Heart left ventricle (tissue), 16 donors: ENCODE measurements around the gene SUCO. TPM values are rescaled to one million over a fixed set of nuclear protein-coding genes. Genes with fewer than 3 reads are reported as not detected.

Experiments
- ATAC-seq, 4 donors: fragments of 200-7000 bp; cut with Tn5 transposase; one replicate each; pipeline ENCODE4 v1.9.1; 2020 to 2022; ENCODE audit warnings: moderate library complexity in 4 of 4, mild to moderate bottlenecking in 3 of 4, moderate number of reproducible peaks in 1 of 4
- DNase-seq, 5 donors: peaks; one replicate each; pipeline ENCODE4 v3.0.0-alpha.2; 2020
- H3K27ac ChIP-seq, 12 donors: fragments of 200-600 bp; sonication (generic) in 4 of 12; one replicate each; pipeline versions ENCODE4 v1.5.0 to v1.8.0; 2016 to 2022; ENCODE audit warnings: mild to moderate bottlenecking in 2 of 12
- H3K27me3 ChIP-seq, 9 donors: fragments of 200-600 bp; sonication (generic) in 2 of 9; one replicate each; pipeline versions ENCODE4 v1.5.1 to v1.8.0; 2016 to 2022; ENCODE audit warnings: mild to moderate bottlenecking in 3 of 9
- H3K36me3 ChIP-seq, 9 donors: fragments of 200-600 bp; sonication (generic) in 2 of 9; one replicate each; pipeline versions ENCODE4 v1.5.0 to v1.8.0; 2018 to 2022; ENCODE audit warnings: mild to moderate bottlenecking in 2 of 9
- H3K4me1 ChIP-seq, 12 donors: fragments of 200-600 bp; sonication (generic) in 4 of 12; one replicate each; pipeline versions ENCODE4 v1.5.0 to v1.8.0; 2016 to 2022; ENCODE audit warnings: mild to moderate bottlenecking in 3 of 12
- H3K4me3 ChIP-seq, 12 donors: fragments of 200-600 bp; sonication (generic) in 4 of 12; one replicate each; pipeline versions ENCODE4 v1.5.0 to v1.8.0; 2017 to 2022; ENCODE audit warnings: mild to moderate bottlenecking in 9 of 12, moderate library complexity in 4 of 12
- H3K9me3 ChIP-seq, 12 donors: fragments of 200-600 bp; sonication (generic) in 4 of 12; one replicate each; pipeline versions ENCODE4 v1.5.0 to v1.8.0; 2016 to 2022; ENCODE audit warnings: mild to moderate bottlenecking in 1 of 12
- CTCF ChIP-seq, 12 donors: fragments of 200-600 bp; sonication (generic) in 4 of 12; IDR thresholded peaks; one replicate each; pipeline versions ENCODE4 v1.5.0 to v1.8.0; 2018 to 2022; ENCODE audit warnings: antibody characterized with exemption in 12 of 12, mild to moderate bottlenecking in 5 of 12
- POLR2A ChIP-seq, 2 donors: fragments of 450-650 bp; IDR thresholded peaks; one replicate each; pipeline ENCODE4 v1.6.1; 2017; ENCODE audit warnings: antibody characterized with exemption in 2 of 2, mild to moderate bottlenecking in 2 of 2, moderate library complexity in 2 of 2
- WGBS, 4 donors: extraction: QIAGEN DNeasy Blood & Tissue Kit in 2 of 4; methylation state at CpG; one replicate each; pipeline versions ENCODE4 v1.1.5 to v1.1.7; 2013 to 2018; 5-methylcytosine and 5-hydroxymethylcytosine counted together
- intact Hi-C, 10 donors: fragments of 100-400 bp; cut with DNase I; formaldehyde crosslinking; loops; one replicate each; pipeline versions ENCODE4 v1.11.1 to v1.14.2; 2022
- polyA plus RNA-seq, 2 donors: library from polyadenylated mRNA; stranded (reverse); fragments of 200-250 nt; gene quantifications; one replicate each; pipeline ENCODE4 v1.2.3, GENCODE V29; 2013
- total RNA-seq, 9 donors: library from RNA; depleted of rRNA in 2 of 9; stranded (reverse); fragments of >200 nt in 2 of 9; fragmentation: NEBNext Ultra II Directional in 3 of 9; extraction: Animal tissue kit (Norgen Biotek cat#: 25700) in 3 of 9; gene quantifications; one replicate each; pipeline versions ENCODE4 v1.1.0 to v1.2.4, GENCODE V29; 2016 to 2023
- donor health status: ischemic (EF 13 %, LVEDD 7.1; RV severe dilation, severe dysfunction).
- donor health status: healthy with polysubstance abuse.
- donor health status: DM: no; HTN: yes; CAD: no.
- donor health status: DM: no; HTN: no; CAD: no.
- donor health status: ischemic (EF 25% LVEDD 6.9; RV normal size, moderate dysfunction).
- donor health status: ischemic (EF 25% LVEDD 5.7; RV mildly dilated, moderate dysfunction).
- donor health status: healthy.
- donor health status: DM: yes; HTN: yes; CAD: no.
- donor health status: ischemic (EF 35%, LVEDD 5.7; RV mildly dilated, moderate dysfunction).
- donor health status: nonischemic (EF 11% LVEDD 7.7; RV severe dilation, severe dysfunction).
- donor health status: DM: yes; HTN: yes; CAD: no.
- donor health status: PGD.
- donor health status: ischemic (EF 29% LVEDD 5.4; RV normal size, mild dysfunction).
- donor health status: nonischemic (EF 23%, LVEDD 6.1; RV moderate dilation, normal function).

SUCO gene
- total and polyA plus RNA-seq, 11 donors = 6.7 to 33.4 (median 23.7) TPM

- H3K36me3 ChIP-seq = peaks cover 0 to 65% (median 43%) of the 10 kb centered on the region in 9 donors
- 97 to 100% (median 99%) methylated on average over 1 of the region's 1 CpG for WGBS, 4 donors
- ATAC-seq = no peak
Observed at GRCh38 chr1:172557270-172557669, 24.3 kb downstream of the SUCO start.

GRCh38 chr1:172559572-172560210, 26.7 kb downstream of the SUCO start:
- no peak overlapping the region for H3K27ac ChIP-seq
- DNase-seq (no peak), ATAC-seq (no peak)
- intact Hi-C loops = no loop called here
- WGBS, 4 donors = 76 to 83% (median 77%) methylated on average over 4 of the region's 4 CpGs
- no peaks in the 10 kb centered on the region for H3K27me3 ChIP-seq
- H3K36me3 ChIP-seq = peaks cover 0 to 79% (median 62%) of the 10 kb centered on the region in 9 donors
- H3K4me3 ChIP-seq = no peak overlapping the region
- H3K4me1 ChIP-seq = no peaks in the 10 kb centered on the region
- no peaks in the 10 kb centered on the region for H3K9me3 ChIP-seq
- TF ChIP-seq CTCF (IDR thresholded peaks at IDR 0.05) (no peak), POLR2A (IDR thresholded peaks at IDR 0.05) (no peak)

More at GRCh38 chr1:172557270-172557669, 24.3 kb downstream of the SUCO start:
- no peak for TF ChIP-seq CTCF (IDR thresholded peaks at IDR 0.05)
- TF ChIP-seq POLR2A (IDR thresholded peaks at IDR 0.05) = no peak
- no peak for DNase-seq
- intact Hi-C loops = no loop called here
- Histone ChIP-seq H3K27me3 (no peaks in the 10 kb centered on the region), H3K4me1 (no peaks in the 10 kb centered on the region), H3K27ac (no peak overlapping the region), H3K9me3 (no peaks in the 10 kb centered on the region), H3K4me3 (no peak overlapping the region)

GRCh38 chr1:172561252-172561651, 28.3 kb downstream of the SUCO start:
- Histone ChIP-seq H3K9me3 (no peaks in the 10 kb centered on the region), H3K27me3 (no peaks in the 10 kb centered on the region), H3K36me3 (peaks cover 0 to 85% (median 69%) of the 10 kb centered on the region in 9 donors), H3K4me3 (no peak overlapping the region), H3K27ac (no peak overlapping the region), H3K4me1 (no peaks in the 10 kb centered on the region)
- DNase-seq (no peak), ATAC-seq (no peak)
- no peak for TF ChIP-seq CTCF (IDR thresholded peaks at IDR 0.05)
- no peak for TF ChIP-seq POLR2A (IDR thresholded peaks at IDR 0.05)
- 95 to 100% (median 99%) methylated on average over 3 of the region's 3 CpGs for WGBS, 4 donors
- intact Hi-C loops = no loop called here

GRCh38 chr1:172566196-172566997, 33.4 kb downstream of the SUCO start:
- H3K4me1 ChIP-seq = no peaks in the 10 kb centered on the region
- H3K9me3 ChIP-seq = no peaks in the 10 kb centered on the region
- no peak overlapping the region for H3K27ac ChIP-seq
- no peak overlapping the region for H3K4me3 ChIP-seq
- H3K36me3 ChIP-seq = peaks cover 0 to 85% (median 59%) of the 10 kb centered on the region in 9 donors
- no peak for TF ChIP-seq POLR2A (IDR thresholded peaks at IDR 0.05)
- no peak for TF ChIP-seq CTCF (IDR thresholded peaks at IDR 0.05)
- intact Hi-C loops = no loop called here
- no peak for DNase-seq
- H3K27me3 ChIP-seq = no peaks in the 10 kb centered on the region
- ATAC-seq = no peak
- 95 to 96% (median 96%) methylated on average over 5 of the region's 5 CpGs for WGBS, 4 donors
